ENCODE data around the gene REEP1. TPM values are rescaled to one million over a fixed set of nuclear protein-coding genes. Genes with fewer than 3 reads are reported as not detected.

The REEP1 gene
- total RNA-seq, 1 donor: 0.36 TPM

DNA sequence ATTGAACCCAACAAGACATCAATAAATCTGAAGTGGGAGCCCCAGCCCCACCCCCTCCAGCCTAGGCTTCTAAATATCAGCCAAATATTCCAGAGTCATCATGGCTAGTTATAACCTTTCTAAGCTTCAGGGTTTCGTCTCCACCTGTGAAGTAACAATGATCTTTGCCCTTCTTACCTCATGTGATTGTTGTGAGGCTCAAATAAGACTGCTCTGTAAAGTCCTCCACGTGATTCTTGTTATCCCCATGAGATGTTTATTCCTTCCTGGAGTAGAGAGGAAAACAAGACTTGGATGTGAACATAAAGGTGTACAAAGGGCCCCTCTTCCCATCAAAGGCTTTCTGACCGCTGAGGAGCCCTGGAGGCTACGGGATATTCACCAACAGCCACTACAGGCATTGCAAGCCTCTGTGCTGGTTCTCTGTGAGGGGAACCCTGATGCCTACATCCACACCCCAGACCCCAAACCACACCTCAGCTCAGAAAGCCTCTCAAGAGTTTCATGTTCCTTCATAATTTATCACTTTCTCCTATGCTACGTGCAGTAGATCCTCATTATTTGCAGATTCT, 20.1 kb upstream of the REEP1 start:
- H3K27me3 ChIP-seq (ENCODE audit: insufficient read depth, low read length): peaks cover 3% of the 10 kb centered on the region
- H3K27ac ChIP-seq (ENCODE audit: low read depth, low read length): no peak overlapping the region
- TF ChIP-seq, protein P1, sequence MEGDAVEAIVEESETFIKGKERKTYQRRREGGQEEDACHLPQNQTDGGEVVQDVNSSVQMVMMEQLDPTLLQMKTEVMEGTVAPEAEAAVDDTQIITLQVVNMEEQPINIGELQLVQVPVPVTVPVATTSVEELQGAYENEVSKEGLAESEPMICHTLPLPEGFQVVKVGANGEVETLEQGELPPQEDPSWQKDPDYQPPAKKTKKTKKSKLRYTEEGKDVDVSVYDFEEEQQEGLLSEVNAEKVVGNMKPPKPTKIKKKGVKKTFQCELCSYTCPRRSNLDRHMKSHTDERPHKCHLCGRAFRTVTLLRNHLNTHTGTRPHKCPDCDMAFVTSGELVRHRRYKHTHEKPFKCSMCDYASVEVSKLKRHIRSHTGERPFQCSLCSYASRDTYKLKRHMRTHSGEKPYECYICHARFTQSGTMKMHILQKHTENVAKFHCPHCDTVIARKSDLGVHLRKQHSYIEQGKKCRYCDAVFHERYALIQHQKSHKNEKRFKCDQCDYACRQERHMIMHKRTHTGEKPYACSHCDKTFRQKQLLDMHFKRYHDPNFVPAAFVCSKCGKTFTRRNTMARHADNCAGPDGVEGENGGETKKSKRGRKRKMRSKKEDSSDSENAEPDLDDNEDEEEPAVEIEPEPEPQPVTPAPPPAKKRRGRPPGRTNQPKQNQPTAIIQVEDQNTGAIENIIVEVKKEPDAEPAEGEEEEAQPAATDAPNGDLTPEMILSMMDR (IDR thresholded peaks at IDR 0.05; ENCODE audit: extremely low read depth, low read depth, low read length): no peak
- no peaks in the 10 kb centered on the region for H3K36me3 ChIP-seq (ENCODE audit: insufficient read depth, low read length)
- no peak for DNase-seq (ENCODE audit: insufficient read length, low spot score, missing footprints)
- no peak overlapping the region for H2AFZ ChIP-seq (ENCODE audit: low read length)
- no peak overlapping the region for H3K4me3 ChIP-seq (ENCODE audit: insufficient read depth, low read length)
- no peaks in the 10 kb centered on the region for H3K79me2 ChIP-seq (ENCODE audit: insufficient read depth, low read length)
- no peak overlapping the region for H3K4me2 ChIP-seq (ENCODE audit: insufficient read depth, low read length)
- no peaks in the 10 kb centered on the region for H4K20me1 ChIP-seq (ENCODE audit: insufficient read depth, low read length)
- H3K4me1 ChIP-seq (ENCODE audit: insufficient read depth, low read length): no peaks in the 10 kb centered on the region
- no peaks in the 10 kb centered on the region for H3K9me3 ChIP-seq (ENCODE audit: low read depth, low read length)

DNA sequence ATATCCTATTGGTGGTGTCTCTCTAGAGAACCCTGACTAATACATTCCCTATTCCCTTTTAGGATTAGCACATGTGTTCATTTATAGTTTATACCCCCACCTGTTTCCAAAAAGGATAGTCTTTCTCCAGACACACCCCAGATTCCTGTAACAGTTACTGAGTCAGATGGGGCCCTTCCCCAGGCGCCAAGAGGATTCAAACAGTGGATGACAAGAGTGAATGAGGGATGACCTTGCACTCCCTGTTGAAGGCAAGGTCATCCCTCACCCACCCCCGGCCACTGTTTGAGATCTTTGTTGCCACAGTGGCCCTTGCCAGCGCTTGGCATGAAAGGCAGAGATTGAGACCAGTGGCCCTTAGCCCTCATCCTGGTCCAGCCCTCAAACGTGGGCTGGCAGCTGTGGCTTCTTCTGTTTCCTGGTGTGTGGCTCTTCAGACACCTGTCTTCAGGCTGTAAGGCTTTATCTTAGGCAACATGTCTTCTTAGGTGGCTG, 15.3 kb upstream of the REEP1 start:
- Histone ChIP-seq H3K9me3 (ENCODE audit: low read depth, low read length) (no peaks in the 10 kb centered on the region), H3K79me2 (ENCODE audit: insufficient read depth, low read length) (no peaks in the 10 kb centered on the region), H3K27ac (ENCODE audit: low read depth, low read length) (no peak overlapping the region), H3K27me3 (ENCODE audit: insufficient read depth, low read length) (peaks cover 5% of the 10 kb centered on the region), H2AFZ (ENCODE audit: low read length) (no peak overlapping the region), H3K36me3 (ENCODE audit: insufficient read depth, low read length) (no peaks in the 10 kb centered on the region), H4K20me1 (ENCODE audit: insufficient read depth, low read length) (no peaks in the 10 kb centered on the region), H3K4me2 (ENCODE audit: insufficient read depth, low read length) (no peak overlapping the region), H3K4me1 (ENCODE audit: insufficient read depth, low read length) (no peaks in the 10 kb centered on the region), H3K4me3 (ENCODE audit: insufficient read depth, low read length) (no peak overlapping the region)
- TF ChIP-seq, protein P1 (IDR thresholded peaks at IDR 0.05; ENCODE audit: extremely low read depth, low read depth, low read length): no peak
- no peak for DNase-seq (ENCODE audit: insufficient read length, low spot score, missing footprints)

DNA sequence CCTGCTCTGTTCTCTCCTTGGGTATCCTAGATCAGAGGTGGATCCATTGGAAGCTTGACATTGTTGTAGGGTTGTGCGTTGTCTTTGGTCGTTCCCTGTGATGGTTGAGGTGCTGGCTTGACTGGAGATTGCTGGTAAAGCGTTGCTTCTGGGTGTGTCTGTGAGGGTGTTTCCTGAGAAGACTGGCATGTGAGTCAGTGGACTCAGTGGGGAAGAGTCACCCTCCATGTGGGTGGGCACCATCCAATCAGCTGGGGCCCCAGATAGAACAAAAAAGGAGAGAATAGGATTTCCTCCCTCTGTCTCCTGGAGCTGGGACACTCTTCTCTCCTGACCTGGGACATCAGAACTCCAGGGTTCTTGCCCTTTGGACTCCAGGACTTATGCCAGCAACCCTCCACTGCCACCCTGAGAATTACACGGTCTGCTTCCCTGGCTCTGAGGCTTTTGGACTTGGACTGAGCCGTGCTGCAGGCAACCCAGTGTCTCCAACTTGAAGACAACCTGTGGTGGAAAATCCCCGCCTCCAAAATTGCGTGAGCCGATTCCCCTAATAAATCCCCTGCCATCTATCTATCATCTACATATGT, 14.8 kb upstream of the REEP1 start:
- no peak overlapping the region for H3K4me3 ChIP-seq (ENCODE audit: insufficient read depth, low read length)
- no peak overlapping the region for H2AFZ ChIP-seq (ENCODE audit: low read length)
- no peaks in the 10 kb centered on the region for H3K4me1 ChIP-seq (ENCODE audit: insufficient read depth, low read length)
- H3K79me2 ChIP-seq (ENCODE audit: insufficient read depth, low read length): no peaks in the 10 kb centered on the region
- peaks cover 4% of the 10 kb centered on the region for H3K27me3 ChIP-seq (ENCODE audit: insufficient read depth, low read length)
- H4K20me1 ChIP-seq (ENCODE audit: insufficient read depth, low read length): no peaks in the 10 kb centered on the region
- TF ChIP-seq, protein P1 (IDR thresholded peaks at IDR 0.05; ENCODE audit: extremely low read depth, low read depth, low read length): no peak
- no peaks in the 10 kb centered on the region for H3K36me3 ChIP-seq (ENCODE audit: insufficient read depth, low read length)
- no peak overlapping the region for H3K4me2 ChIP-seq (ENCODE audit: insufficient read depth, low read length)
- no peaks in the 10 kb centered on the region for H3K9me3 ChIP-seq (ENCODE audit: low read depth, low read length)
- no peak overlapping the region for H3K27ac ChIP-seq (ENCODE audit: low read depth, low read length)
- DNase-seq (ENCODE audit: insufficient read length, low spot score, missing footprints): no peak

DNA sequence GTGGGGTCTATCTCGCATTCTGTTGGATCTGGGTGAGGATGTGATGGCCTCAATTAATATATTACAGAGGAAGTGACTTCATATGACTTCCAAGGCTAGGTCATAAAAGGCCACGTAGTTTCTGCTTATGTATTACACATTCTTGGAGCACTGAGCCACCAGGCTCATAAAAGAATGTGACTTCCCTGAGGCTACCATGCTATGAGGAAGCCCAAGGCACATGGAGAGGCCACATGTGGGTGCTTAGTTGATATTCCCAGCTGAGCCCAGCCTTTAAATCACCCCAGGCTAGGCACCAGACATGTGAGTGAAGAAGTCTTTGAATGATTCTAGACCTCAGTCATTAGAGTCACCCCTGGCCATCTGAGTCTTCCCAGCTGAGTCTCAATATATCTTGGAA, 13.3 kb upstream of the REEP1 start:
- no peak overlapping the region for H2AFZ ChIP-seq (ENCODE audit: low read length)
- no peaks in the 10 kb centered on the region for H4K20me1 ChIP-seq (ENCODE audit: insufficient read depth, low read length)
- TF ChIP-seq, protein P1 (IDR thresholded peaks at IDR 0.05; ENCODE audit: extremely low read depth, low read depth, low read length): no peak
- no peak overlapping the region for H3K4me2 ChIP-seq (ENCODE audit: insufficient read depth, low read length)
- no peaks in the 10 kb centered on the region for H3K9me3 ChIP-seq (ENCODE audit: low read depth, low read length)
- H3K4me3 ChIP-seq (ENCODE audit: insufficient read depth, low read length): no peak overlapping the region
- H3K79me2 ChIP-seq (ENCODE audit: insufficient read depth, low read length): no peaks in the 10 kb centered on the region
- H3K4me1 ChIP-seq (ENCODE audit: insufficient read depth, low read length): no peaks in the 10 kb centered on the region
- H3K27ac ChIP-seq (ENCODE audit: low read depth, low read length): no peak overlapping the region
- no peak for DNase-seq (ENCODE audit: insufficient read length, low spot score, missing footprints)
- H3K36me3 ChIP-seq (ENCODE audit: insufficient read depth, low read length): no peaks in the 10 kb centered on the region
- peaks cover 4% of the 10 kb centered on the region for H3K27me3 ChIP-seq (ENCODE audit: insufficient read depth, low read length)

Data from osteoblast (primary cell).